Common myeloid progenitor, CD34-positive (primary cell): ENCODE results near the gene CROT.

ENCODE experiments used
- CTCF ChIA-PET: fragments of 350-600 bp; sonication (Branson Sonifier 250); formaldehyde crosslinking; loops from one replicate; lab custom pipeline; 2021; ENCODE audit warnings: antibody characterized with exemption; lab: Charles Lee
- POLR2A ChIA-PET: fragments of 350-600 bp; sonication (Branson Sonifier 250); formaldehyde crosslinking; loops from one replicate; lab custom pipeline; 2021; ENCODE audit warnings: antibody characterized with exemption; lab: Charles Lee
- DNase-seq, 3 donors: peaks; one replicate each; pipeline versions ENCODE4 v3.0.0 to v3.0.0-alpha.2; 2013
- H3K27ac ChIP-seq, 2 experiments: 1 replicate in 1 of 2; 2 replicates in 1 of 2; pipeline ENCODE4 v1.7.0; 2013; ENCODE audit warnings: inconsistent platforms in 2 of 2, low read length in 2 of 2, mild to moderate bottlenecking in 2 of 2, low read depth in 1 of 2, moderate library complexity in 1 of 2; ENCODE audit not compliant: severe bottlenecking in 2 of 2, insufficient read depth in 1 of 2, poor library complexity in 1 of 2
- H3K27me3 ChIP-seq, 5 experiments: replicated peaks in 2 of 5; 1 replicate in 3 of 5; 2 replicates in 2 of 5; pipeline versions ENCODE4 v1.6.1 to v1.7.0; 2013; ENCODE audit warnings: low read length in 4 of 5, mild to moderate bottlenecking in 2 of 5, moderate library complexity in 2 of 5, inconsistent platforms in 1 of 5; ENCODE audit not compliant: insufficient read depth in 5 of 5, control insufficient read depth in 4 of 5
- H3K36me3 ChIP-seq, 4 experiments: 1 replicate in 2 of 4; 2 replicates in 2 of 4; pipeline versions ENCODE4 v1.6.1 to v1.7.0; 2013; ENCODE audit warnings: low read length in 3 of 4, control low read depth in 1 of 4, mild to moderate bottlenecking in 1 of 4; ENCODE audit not compliant: control insufficient read depth in 4 of 4, insufficient read depth in 4 of 4
- H3K4me1 ChIP-seq, 4 experiments: 1 replicate in 3 of 4; 2 replicates in 1 of 4; pipeline versions ENCODE4 v1.6.1 to v1.7.1; 2013; ENCODE audit warnings: low read length in 3 of 4, mild to moderate bottlenecking in 3 of 4, control low read depth in 1 of 4, inconsistent platforms in 1 of 4, moderate library complexity in 1 of 4; ENCODE audit not compliant: control insufficient read depth in 4 of 4, insufficient read depth in 4 of 4; ENCODE audit errors: control extremely low read depth in 1 of 4
- H3K4me3 ChIP-seq, 7 experiments: 1 replicate in 4 of 7; 2 replicates in 3 of 7; pipeline versions ENCODE4 v1.5.1 to v1.7.0; 2013; ENCODE audit warnings: mild to moderate bottlenecking in 7 of 7, low read length in 6 of 7, moderate library complexity in 6 of 7, inconsistent platforms in 2 of 7, low read depth in 2 of 7, control low read depth in 1 of 7; ENCODE audit not compliant: insufficient read depth in 4 of 7, control insufficient read depth in 1 of 7; ENCODE audit errors: extremely low read depth in 1 of 7
- H3K9me3 ChIP-seq, 5 experiments: 1 replicate in 4 of 5; 2 replicates in 1 of 5; pipeline versions ENCODE4 v1.6.1 to v1.7.1; 2013; ENCODE audit warnings: low read length in 4 of 5, mild to moderate bottlenecking in 2 of 5, inconsistent platforms in 1 of 5, low read depth in 1 of 5, moderate library complexity in 1 of 5; ENCODE audit not compliant: control insufficient read depth in 4 of 5, insufficient read depth in 2 of 5; ENCODE audit errors: control extremely low read depth in 1 of 5
- WGBS: methylation state at CpG from one replicate; pipeline ENCODE4 v1.1.5; 2013; ENCODE audit not compliant: insufficient coverage; 5-methylcytosine and 5-hydroxymethylcytosine counted together

Gene CROT

DNA sequence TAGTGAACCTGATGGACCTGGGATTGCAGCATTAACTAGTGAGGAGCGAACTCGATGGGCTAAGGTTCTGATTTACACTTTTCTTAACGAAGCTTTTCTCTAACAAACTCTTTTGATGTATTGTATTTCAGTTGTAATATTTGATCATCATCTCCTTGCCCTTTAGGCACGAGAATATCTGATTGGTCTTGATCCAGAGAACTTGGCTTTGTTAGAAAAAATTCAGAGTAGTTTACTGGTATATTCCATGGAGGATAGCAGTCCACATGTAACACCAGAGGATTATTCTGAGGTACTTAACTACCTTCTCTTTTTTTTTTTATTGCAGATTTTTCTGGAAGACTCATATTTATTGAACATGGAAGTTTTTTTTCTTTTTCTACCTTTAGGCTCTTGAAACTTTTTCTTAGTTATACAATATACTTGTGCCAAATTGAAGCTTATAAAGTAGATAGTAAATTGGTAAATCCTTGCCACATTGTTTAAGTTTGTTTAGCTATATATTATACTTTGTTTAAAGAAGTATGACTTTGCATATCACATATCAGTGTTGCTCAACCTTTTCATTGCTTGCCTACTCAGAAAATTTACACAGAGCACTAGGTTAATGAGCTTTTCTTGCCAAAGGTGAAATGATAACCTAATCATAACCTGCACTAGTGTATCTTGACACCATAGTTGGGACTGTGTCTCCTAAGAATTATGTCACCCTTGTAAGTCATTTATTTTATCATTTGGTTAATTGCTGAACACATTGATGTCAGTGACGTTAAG, 30.4 kb downstream of the CROT start:
- ChIA-PET CTCF (no interaction called here), POLR2A (no interaction called here)
- no peak overlapping the region for H3K4me3 ChIP-seq
- no peaks in the 10 kb centered on the region for H3K4me1 ChIP-seq
- no peak for DNase-seq
- H3K27me3 ChIP-seq, result no peaks in the 10 kb centered on the region
- peaks cover 0 to 2% (median under 1%) of the 10 kb centered on the region in 4 experiments for H3K36me3 ChIP-seq
- H3K9me3 ChIP-seq, result no peaks in the 10 kb centered on the region
- 100% methylated on average over 2 of the region's 5 CpGs for WGBS
- no peak overlapping the region for H3K27ac ChIP-seq

DNA sequence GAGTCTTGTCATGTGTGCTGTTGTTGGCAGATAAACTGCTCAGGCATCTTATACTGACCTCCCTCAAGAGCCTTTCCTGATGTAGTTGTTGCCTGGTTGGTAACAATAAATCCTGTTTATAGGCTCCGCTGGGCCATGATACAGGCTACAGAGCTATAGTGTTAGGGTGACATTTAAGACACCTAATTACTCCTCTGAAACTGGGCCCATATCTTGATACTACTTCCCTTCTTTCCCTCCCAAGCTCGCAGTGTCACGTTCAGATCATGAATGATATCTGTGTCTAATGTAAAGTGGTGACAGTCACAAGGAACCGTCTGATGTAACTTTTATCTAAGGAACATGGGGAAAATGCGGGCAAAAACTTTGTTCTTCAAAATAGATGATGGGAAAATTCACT, 35.4 kb downstream of the CROT start:
- Histone ChIP-seq H3K4me3 (no peak overlapping the region), H3K27me3 (no peaks in the 10 kb centered on the region), H3K4me1 (no peaks in the 10 kb centered on the region), H3K36me3 (peaks cover 2 to 33% (median 10%) of the 10 kb centered on the region in 4 experiments), H3K27ac (no peak overlapping the region), H3K9me3 (peaks cover 0 to 7% (median 0%) of the 10 kb centered on the region in 5 experiments)
- no peak for DNase-seq
- POLR2A ChIA-PET, result no interaction called here
- CTCF ChIA-PET, result interaction anchor here (0.8 to 1.1 kb wide), 2 partner anchors 9 to 62 kb away, joined by 3 read pairs; no protein-coding TSS in a partner anchor
- WGBS, result 100% methylated on average over 1 of the region's 5 CpGs

DNA sequence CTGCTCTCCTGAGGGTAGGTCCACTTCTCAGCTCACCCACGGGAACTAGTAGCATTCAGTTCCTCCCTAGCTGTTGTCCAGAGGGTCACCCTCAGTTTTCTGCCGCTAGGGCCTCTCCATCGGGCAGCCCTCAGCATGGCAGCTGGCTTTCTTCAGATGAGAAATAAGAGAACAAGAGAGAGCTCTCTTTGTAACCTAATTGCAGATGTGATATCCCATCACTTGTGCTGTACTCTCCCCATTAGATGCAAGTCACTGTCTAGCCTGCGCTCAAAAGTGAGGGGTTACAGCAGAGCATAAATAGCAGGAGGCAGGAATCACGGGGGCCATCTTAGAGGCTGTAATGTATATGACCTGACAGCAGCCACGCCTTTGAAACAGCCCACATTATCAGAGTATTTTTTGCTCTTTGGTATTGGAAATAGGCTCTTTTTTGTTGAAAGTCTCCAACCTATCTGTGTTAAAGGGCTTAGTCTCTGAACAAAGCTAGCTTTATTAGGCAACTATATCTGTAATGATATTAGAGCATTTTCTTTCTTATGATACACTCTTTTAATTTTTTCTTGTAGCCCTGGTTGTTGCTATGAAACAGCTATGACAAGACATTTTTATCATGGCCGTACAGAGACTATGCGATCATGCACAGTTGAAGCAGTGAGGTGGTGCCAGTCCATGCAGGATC, 45.7 kb downstream of the CROT start:
- DNase-seq, result no peak
- Histone ChIP-seq H3K9me3 (peaks cover 0 to 9% (median 3%) of the 10 kb centered on the region in 5 experiments), H3K4me3 (no peak overlapping the region), H3K27ac (no peak overlapping the region), H3K4me1 (no peaks in the 10 kb centered on the region), H3K36me3 (peaks cover 4 to 38% (median 9%) of the 10 kb centered on the region in 4 experiments), H3K27me3 (no peaks in the 10 kb centered on the region)
- 100% methylated on average over 7 of the region's 8 CpGs for WGBS
- POLR2A ChIA-PET, result no interaction called here
- CTCF ChIA-PET, result interaction anchor here (1.4 kb wide), 1 partner anchor 26 kb away, joined by 3 read pairs; no protein-coding TSS in a partner anchor

DNA sequence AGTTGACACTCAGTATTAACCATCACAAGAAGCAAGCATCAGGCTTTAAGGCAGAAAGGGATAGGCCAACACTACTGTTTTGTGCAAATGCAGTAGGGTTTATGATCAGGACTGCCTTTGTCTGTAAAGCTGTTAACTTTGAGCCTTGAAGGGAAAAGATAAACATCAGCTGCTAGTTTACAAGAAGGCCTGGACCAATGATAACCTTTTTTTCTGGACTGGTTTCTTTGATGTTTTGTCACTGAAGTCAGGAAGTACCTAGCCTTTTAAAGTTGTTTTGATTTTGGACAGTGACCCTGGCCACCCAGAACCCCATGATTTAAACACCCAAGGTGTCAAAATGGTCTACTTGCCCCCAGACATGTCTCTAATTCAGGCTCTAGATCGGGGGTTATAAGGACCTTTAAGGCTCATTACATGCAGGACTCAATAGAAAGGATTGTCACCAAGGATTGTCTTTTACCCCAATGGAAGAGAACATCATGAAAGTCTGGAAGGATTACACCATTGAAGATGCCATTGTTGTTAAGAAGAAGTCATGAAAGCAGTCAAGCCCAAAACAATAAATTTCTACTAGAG, 50.1 kb downstream of the CROT start:
- no peaks in the 10 kb centered on the region for H3K9me3 ChIP-seq
- no peak overlapping the region for H3K4me3 ChIP-seq
- ChIA-PET POLR2A (no interaction called here), CTCF (no interaction called here)
- no peaks in the 10 kb centered on the region for H3K27me3 ChIP-seq
- no peak overlapping the region for H3K27ac ChIP-seq
- no peaks in the 10 kb centered on the region for H3K4me1 ChIP-seq
- DNase-seq, result no peak
- 100% methylated on average over 1 of the region's 1 CpG for WGBS
- peaks cover 0 to 26% (median 2%) of the 10 kb centered on the region in 4 experiments for H3K36me3 ChIP-seq

DNA sequence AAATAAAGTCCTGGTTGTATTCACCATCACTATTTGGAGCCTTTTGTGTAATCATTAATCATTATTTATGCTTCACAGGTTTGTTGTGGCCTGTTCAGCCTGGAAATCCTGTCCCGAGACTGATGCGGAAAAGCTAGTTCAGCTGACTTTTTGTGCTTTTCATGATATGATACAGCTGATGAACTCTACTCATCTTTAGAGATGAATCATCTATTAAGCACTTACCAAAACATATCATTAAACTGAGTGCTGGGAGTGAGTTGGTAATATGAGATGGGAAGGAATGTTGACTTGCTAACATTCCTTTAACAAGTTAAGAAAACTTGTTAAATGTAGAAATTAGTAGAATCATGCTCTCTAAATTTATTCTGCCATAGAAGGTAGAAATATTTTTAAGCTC, 53.0 kb downstream of the CROT start:
- Histone ChIP-seq H3K9me3 (no peaks in the 10 kb centered on the region), H3K27ac (no peak overlapping the region), H3K36me3 (peaks cover 0 to 13% (median 2%) of the 10 kb centered on the region in 4 experiments), H3K4me1 (no peaks in the 10 kb centered on the region), H3K4me3 (no peak overlapping the region), H3K27me3 (no peaks in the 10 kb centered on the region)
- no peak for DNase-seq
- ChIA-PET POLR2A (interaction anchor here (0.7 kb wide), 1 partner anchor 38 kb away, joined by 5 read pairs; no protein-coding TSS in a partner anchor), CTCF (interaction anchor here (0.6 to 1.5 kb wide), 5 partner anchors 11 to 88 kb away, joined by 3 read pairs; no protein-coding TSS in a partner anchor)
- no CpG with 5 or more reads among the region's 2 CpGs for WGBS

DNA sequence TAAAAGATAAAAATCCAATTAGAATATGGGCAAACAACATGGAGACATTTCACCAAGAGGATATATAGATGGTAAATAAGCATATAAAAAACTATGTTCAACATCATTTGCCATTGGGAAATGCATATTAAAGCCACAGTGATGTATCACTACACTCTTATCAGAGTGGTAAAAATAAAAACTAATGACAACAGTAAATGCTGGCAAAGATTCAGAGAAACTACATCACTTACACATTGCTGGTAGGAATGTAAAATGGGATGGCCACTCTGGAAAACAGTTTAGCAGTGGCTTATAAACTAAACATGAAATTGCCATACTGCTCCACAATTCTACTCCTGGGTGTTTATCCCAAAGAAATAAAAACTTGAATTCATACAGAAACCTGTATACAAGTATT, 59.2 kb downstream of the CROT start:
- peaks cover 0 to 3% (median 0%) of the 10 kb centered on the region in 5 experiments for H3K9me3 ChIP-seq

More for the DNA sequence above, 59.2 kb downstream of the CROT start:
- Histone ChIP-seq H3K4me1 (no peaks in the 10 kb centered on the region), H3K36me3 (no peaks in the 10 kb centered on the region), H3K27me3 (no peaks in the 10 kb centered on the region), H3K4me3 (no peak overlapping the region), H3K27ac (no peak overlapping the region)
- ChIA-PET CTCF (interaction anchor here (1.4 kb wide), 1 partner anchor 13 kb away, joined by 4 read pairs; no protein-coding TSS in a partner anchor), POLR2A (no interaction called here)
- no peak for DNase-seq
